Measurements from ENCODE around the gene PDE6H.

Gene PDE6H

GRCh38 chr12:14972816-14973215 is at the start of gene PDE6H:
Gene PDE6H, plus strand, starts transcription at chr12:14973042. Its CDS starts 4,971 bp downstream, at chr12:14978013.
- no peak for DNase-seq

GRCh38 chr12:14923944-14924343 is 48.9 kb upstream of the PDE6H start:
- no peak for DNase-seq

GRCh38 chr12:14924541-14924940 is 48.3 kb upstream of the PDE6H start:
- no peak for DNase-seq

GRCh38 chr12:14927267-14927666 is 45.6 kb upstream of the PDE6H start:
- DNase-seq = no peak

- DNase-seq = no peak
Measured at GRCh38 chr12:14928931-14929330, 43.9 kb upstream of the PDE6H start.

- DNase-seq = no peak
Measured at GRCh38 chr12:14930299-14930698, 42.5 kb upstream of the PDE6H start.

GRCh38 chr12:14931359-14931758 is 41.5 kb upstream of the PDE6H start:
- DNase-seq = no peak

- no peak for DNase-seq
Measured at GRCh38 chr12:14931791-14932560, 40.9 kb upstream of the PDE6H start.

GRCh38 chr12:14934511-14934910 is 38.3 kb upstream of the PDE6H start:
- DNase-seq = no peak

- DNase-seq = no peak
Measured at GRCh38 chr12:14935031-14935430, 37.8 kb upstream of the PDE6H start.

- no peak for DNase-seq
Measured at GRCh38 chr12:14936224-14936861, 36.5 kb upstream of the PDE6H start.

- no peak for DNase-seq
Measured at GRCh38 chr12:14937014-14937413, 35.8 kb upstream of the PDE6H start.

- no peak for DNase-seq
Measured at GRCh38 chr12:14937689-14938088, 35.2 kb upstream of the PDE6H start.

- DNase-seq = no peak
Measured at GRCh38 chr12:14938301-14938700, 34.5 kb upstream of the PDE6H start, which contains the start of gene ERP27. Gene ERP27, minus strand, starts transcription at chr12:14938537. Its CDS starts 29 bp downstream, at chr12:14938508.

GRCh38 chr12:14941369-14941768 is 31.5 kb upstream of the PDE6H start:
- DNase-seq = no peak

- DNase-seq = no peak
Measured at GRCh38 chr12:14942196-14942931, 30.5 kb upstream of the PDE6H start.

GRCh38 chr12:14946162-14946561 is 26.7 kb upstream of the PDE6H start:
- DNase-seq = no peak

- no peak for DNase-seq
Measured at GRCh38 chr12:14946861-14947260, 26.0 kb upstream of the PDE6H start.

- peak; percentile 45 for DNase-seq
Measured at GRCh38 chr12:14948672-14949071, 24.2 kb upstream of the PDE6H start.

GRCh38 chr12:14949631-14950030 is 23.2 kb upstream of the PDE6H start:
- peak; percentile 66 for DNase-seq

- DNase-seq = peak; percentile 52
Measured at GRCh38 chr12:14950421-14950820, 22.4 kb upstream of the PDE6H start.

- no peak for DNase-seq
Measured at GRCh38 chr12:14950982-14951746, 21.7 kb upstream of the PDE6H start.

GRCh38 chr12:14951851-14952250 is 21.0 kb upstream of the PDE6H start:
- no peak for DNase-seq

Measured in stimulated activated CD8-positive, alpha-beta memory T cell treated with anti-CD3 and anti-CD28 coated beads, Interleukin-4, amount 100 ng/mL, for 48 hours (primary cell).